HG02884 (cell line): ENCODE data around the gene MS4A14.
A peak's percentile ranks its signal among the peaks of the same experiment; 100 is the strongest.
"Not testable (repeated sequence)": the region's sequence is repeated elsewhere in the genome, so short reads cannot be mapped to it uniquely, and the experiment has no call there.

Experiments used
- ATAC-seq: cut with Tn5 transposase; IDR thresholded peaks from one replicate; pipeline ENCODE4 v1.9.1; 2021; ENCODE audit warnings: mild to moderate bottlenecking, moderate library complexity; ENCODE audit not compliant: unreplicated experiment

Gene MS4A14

GRCh38 chr11:60389279-60389910 lies 6.9 kb upstream of the MS4A14 start:
- peak; percentile 84 for ATAC-seq

- ATAC-seq, result no peak
Measured at GRCh38 chr11:60390419-60390818, 5.8 kb upstream of the MS4A14 start.

GRCh38 chr11:60392361-60392760 lies 3.9 kb upstream of the MS4A14 start:
- no peak for ATAC-seq

- no peak for ATAC-seq
Measured at GRCh38 chr11:60393016-60393415, 3.2 kb upstream of the MS4A14 start.

GRCh38 chr11:60394666-60395380 lies 1.4 kb upstream of the MS4A14 start:
- ATAC-seq, result no peak

GRCh38 chr11:60396799-60397198 lies 540 bp downstream of the MS4A14 start:
- peak; percentile 80 for ATAC-seq

- no peak for ATAC-seq
Measured at GRCh38 chr11:60420015-60420414, 23.8 kb downstream of the MS4A14 start.

- no peak for ATAC-seq
Measured at GRCh38 chr11:60422609-60423008, 26.4 kb downstream of the MS4A14 start.

GRCh38 chr11:60428517-60428916 lies 32.3 kb downstream of the MS4A14 start:
- ATAC-seq, result no peak

- no peak for ATAC-seq
Measured at GRCh38 chr11:60429272-60429671, 33.0 kb downstream of the MS4A14 start, which contains the start of gene MS4A5. Gene MS4A5, plus strand, starts transcription at chr11:60429572. Its CDS starts 103 bp downstream, at chr11:60429675.

GRCh38 chr11:60431251-60431650 lies 35.0 kb downstream of the MS4A14 start:
- ATAC-seq, result no peak

- ATAC-seq, result no peak
Measured at GRCh38 chr11:60433401-60433800, 37.1 kb downstream of the MS4A14 start.

- ATAC-seq, result no peak
Measured at GRCh38 chr11:60447070-60447469, 50.8 kb downstream of the MS4A14 start.

GRCh38 chr11:60447846-60448245 lies 51.6 kb downstream of the MS4A14 start:
- no peak for ATAC-seq

GRCh38 chr11:60451185-60451584 lies 54.9 kb downstream of the MS4A14 start:
- not testable (repeated sequence) for ATAC-seq

GRCh38 chr11:60454212-60454611 lies 58.0 kb downstream of the MS4A14 start:
- ATAC-seq, result no peak

GRCh38 chr11:60455531-60456042 lies 59.3 kb downstream of the MS4A14 start, which contains the start of gene MS4A1:
Gene MS4A1, plus strand, starts transcription at chr11:60455847. Its CDS starts 6,528 bp downstream, at chr11:60462375.
- ATAC-seq, result peak; percentile 90

- peak; percentile 46 for ATAC-seq
Measured at GRCh38 chr11:60457576-60457975, 61.3 kb downstream of the MS4A14 start.

GRCh38 chr11:60459345-60459744 lies 63.1 kb downstream of the MS4A14 start:
- ATAC-seq, result no peak
